A549 (cell line): ENCODE data around the gene GGTA1.

Experiments
- CEBPB ChIP-seq, 2 experiments: fragments of >200 bp in 1 of 2; sonication (Bioruptor Twin) in 1 of 2; formaldehyde crosslinking in 1 of 2; IDR thresholded peaks; 2 replicates each; pipeline ENCODE4 v1.6.1; 2012 to 2016
- CHD2 ChIP-seq: fragments of 150-350 bp; IDR thresholded peaks from 2 replicates; pipeline ENCODE4 v1.6.1; 2014; ENCODE audit warnings: low read length; ENCODE audit not compliant: partially characterized antibody
- EP300 ChIP-seq, 2 experiments: fragments of >200 bp; sonication (Bioruptor Twin); formaldehyde crosslinking; IDR thresholded peaks; 2 replicates in 1 of 2; 3 replicates in 1 of 2; pipeline ENCODE4 v1.6.1; 2016 to 2017
- HOXA7 ChIP-seq: fragments of 250-450 bp; sonication (Bioruptor Pico); IDR thresholded peaks from 2 replicates; pipeline ENCODE4 v1.5.0; 2020; ENCODE audit warnings: mild to moderate bottlenecking, moderate library complexity
- JUN ChIP-seq, 2 experiments: fragments of >200 bp; sonication (Bioruptor Twin); formaldehyde crosslinking; IDR thresholded peaks; 2 replicates in 1 of 2; 3 replicates in 1 of 2; pipeline ENCODE4 v1.6.1; 2016 to 2017
- MAX ChIP-seq: IDR thresholded peaks from 2 replicates; pipeline ENCODE4 v1.6.1; 2012
- NFE2L2 ChIP-seq: fragments of 150-350 bp; conservative IDR thresholded peaks from 2 replicates; pipeline ENCODE4 v1.6.1; 2014; ENCODE audit warnings: low read length
- POLR2A ChIP-seq: IDR thresholded peaks from 2 replicates; pipeline ENCODE4 v1.6.1; 2012; ENCODE audit warnings: mild to moderate bottlenecking, low read length
- RAD21 ChIP-seq, 2 experiments: fragments of >200 bp in 1 of 2; sonication (Bioruptor Twin) in 1 of 2; formaldehyde crosslinking in 1 of 2; IDR thresholded peaks in 1 of 2; conservative IDR thresholded peaks in 1 of 2; 2 replicates in 1 of 2; 3 replicates in 1 of 2; pipeline ENCODE4 v1.6.1; 2012 to 2018; ENCODE audit warnings: inconsistent platforms in 1 of 2
- USF2 ChIP-seq: fragments of 450-650 bp; IDR thresholded peaks from 2 replicates; pipeline ENCODE4 v1.6.1; 2014; ENCODE audit warnings: antibody characterized with exemption
- TF ChIP-seq, protein P1 (sequence below): fragments of >200 bp; sonication (Bioruptor Twin); formaldehyde crosslinking; IDR thresholded peaks from 3 replicates; pipeline ENCODE4 v1.5.1; 2016
- TF ChIP-seq, protein P2 (sequence below): IDR thresholded peaks from 2 replicates; pipeline ENCODE4 v1.6.1; 2012; ENCODE audit warnings: low read depth, borderline replicate concordance

- TF ChIP-seq, protein P1, sequence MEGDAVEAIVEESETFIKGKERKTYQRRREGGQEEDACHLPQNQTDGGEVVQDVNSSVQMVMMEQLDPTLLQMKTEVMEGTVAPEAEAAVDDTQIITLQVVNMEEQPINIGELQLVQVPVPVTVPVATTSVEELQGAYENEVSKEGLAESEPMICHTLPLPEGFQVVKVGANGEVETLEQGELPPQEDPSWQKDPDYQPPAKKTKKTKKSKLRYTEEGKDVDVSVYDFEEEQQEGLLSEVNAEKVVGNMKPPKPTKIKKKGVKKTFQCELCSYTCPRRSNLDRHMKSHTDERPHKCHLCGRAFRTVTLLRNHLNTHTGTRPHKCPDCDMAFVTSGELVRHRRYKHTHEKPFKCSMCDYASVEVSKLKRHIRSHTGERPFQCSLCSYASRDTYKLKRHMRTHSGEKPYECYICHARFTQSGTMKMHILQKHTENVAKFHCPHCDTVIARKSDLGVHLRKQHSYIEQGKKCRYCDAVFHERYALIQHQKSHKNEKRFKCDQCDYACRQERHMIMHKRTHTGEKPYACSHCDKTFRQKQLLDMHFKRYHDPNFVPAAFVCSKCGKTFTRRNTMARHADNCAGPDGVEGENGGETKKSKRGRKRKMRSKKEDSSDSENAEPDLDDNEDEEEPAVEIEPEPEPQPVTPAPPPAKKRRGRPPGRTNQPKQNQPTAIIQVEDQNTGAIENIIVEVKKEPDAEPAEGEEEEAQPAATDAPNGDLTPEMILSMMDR: no peak
- no peak for TF ChIP-seq NFE2L2
- no peak for TF ChIP-seq CHD2
- TF ChIP-seq CEBPB (IDR thresholded peaks at IDR 0.05): no peak
- TF ChIP-seq JUN (IDR thresholded peaks at IDR 0.05): no peak
- no peak for TF ChIP-seq EP300 (IDR thresholded peaks at IDR 0.05)
- TF ChIP-seq RAD21 (conservative IDR thresholded peaks at IDR 0.05 in 1 of 2, IDR thresholded peaks at IDR 0.05 in 1 of 2): no peak
- TF ChIP-seq MAX: no peak
- no peak for TF ChIP-seq POLR2A
- no peak for TF ChIP-seq USF2
- no peak for TF ChIP-seq HOXA7
- TF ChIP-seq, protein P2, sequence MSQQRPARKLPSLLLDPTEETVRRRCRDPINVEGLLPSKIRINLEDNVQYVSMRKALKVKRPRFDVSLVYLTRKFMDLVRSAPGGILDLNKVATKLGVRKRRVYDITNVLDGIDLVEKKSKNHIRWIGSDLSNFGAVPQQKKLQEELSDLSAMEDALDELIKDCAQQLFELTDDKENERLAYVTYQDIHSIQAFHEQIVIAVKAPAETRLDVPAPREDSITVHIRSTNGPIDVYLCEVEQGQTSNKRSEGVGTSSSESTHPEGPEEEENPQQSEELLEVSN: no peak
Measured at GRCh38 chr9:121452085-121452484, 47.6 kb downstream of the GGTA1 start.
